ENCODE results near the gene PDPN. TPM values are rescaled to one million over a fixed set of nuclear protein-coding genes. Genes with fewer than 3 reads are reported as not detected.
A peak's percentile ranks its signal among the peaks of the same experiment; 100 is the strongest.

The PDPN gene
- total and polyA plus RNA-seq, 10 donors, result 0.09 to 1.9 (median 0.38) TPM; not detected in 4

- WGBS, 5 donors, result 40 to 57% (median 54%) methylated on average over 4 of the region's 4 CpGs
- Histone ChIP-seq H3K27ac (no peak overlapping the region), H3K4me1 (peaks cover 0 to 42% (median 12%) of the 10 kb centered on the region in 6 donors), H3K27me3 (replicated peaks in 1 of 7) (peaks cover 0 to 28% (median 0%) of the 10 kb centered on the region in 7 donors), H3K9me3 (peaks cover 0 to 11% (median 3%) of the 10 kb centered on the region in 8 donors), H3K36me3 (no peaks in the 10 kb centered on the region), H3K4me3 (no peak overlapping the region)
- TF ChIP-seq POLR2A (IDR thresholded peaks at IDR 0.05) (no peak), CTCF (IDR thresholded peaks at IDR 0.05 in 8 of 11, conservative IDR thresholded peaks at IDR 0.05 in 3 of 11) (no peak), POLR2AphosphoS5 (IDR thresholded peaks at IDR 0.05) (no peak)
- DNase-seq, result no peak
- intact Hi-C loops (cut with DNase I; ENCODE audit: low total_unique reads), result loop anchor here (5.0 kb wide), 1 partner anchor 150 kb away; no protein-coding TSS in a partner anchor
Observed at GRCh38 chr1:13662493-13662892, 78.9 kb downstream of the PDPN start.

- Histone ChIP-seq H3K4me1 (peaks cover 0 to 43% (median 12%) of the 10 kb centered on the region in 6 donors), H3K4me3 (no peak overlapping the region), H3K27ac (no peak overlapping the region), H3K27me3 (replicated peaks in 1 of 7) (peaks cover 0 to 33% (median 0%) of the 10 kb centered on the region in 7 donors), H3K36me3 (no peaks in the 10 kb centered on the region), H3K9me3 (peaks cover 0 to 11% (median 3%) of the 10 kb centered on the region in 8 donors)
- DNase-seq, result no peak
- WGBS, 5 donors, result 44 to 75% (median 57%) methylated on average over 4 of the region's 4 CpGs
- TF ChIP-seq POLR2A (IDR thresholded peaks at IDR 0.05) (no peak), POLR2AphosphoS5 (IDR thresholded peaks at IDR 0.05) (no peak), CTCF (IDR thresholded peaks at IDR 0.05 in 8 of 11, conservative IDR thresholded peaks at IDR 0.05 in 3 of 11) (no peak)
- intact Hi-C loops (cut with DNase I; ENCODE audit: low total_unique reads), result loop anchor here (2.0 to 5.0 kb wide), 2 partner anchors 148 to 297 kb away; no protein-coding TSS in a partner anchor
Observed at GRCh38 chr1:13663969-13664368, 80.3 kb downstream of the PDPN start.

GRCh38 chr1:13664451-13664850 is 80.8 kb downstream of the PDPN start:
- Histone ChIP-seq H3K36me3 (no peaks in the 10 kb centered on the region), H3K4me3 (no peak overlapping the region), H3K27ac (no peak overlapping the region), H3K4me1 (peaks cover 0 to 43% (median 12%) of the 10 kb centered on the region in 6 donors), H3K27me3 (replicated peaks in 1 of 7) (peaks cover 0 to 33% (median 0%) of the 10 kb centered on the region in 7 donors), H3K9me3 (peaks cover 0 to 8% (median 1%) of the 10 kb centered on the region in 8 donors)
- WGBS, 5 donors, result 54 to 90% (median 69%) methylated on average over 1 of the region's 1 CpG
- TF ChIP-seq POLR2AphosphoS5 (IDR thresholded peaks at IDR 0.05), result no peak
- TF ChIP-seq CTCF (IDR thresholded peaks at IDR 0.05 in 8 of 11, conservative IDR thresholded peaks at IDR 0.05 in 3 of 11), result no peak
- no peak for TF ChIP-seq POLR2A (IDR thresholded peaks at IDR 0.05)
- intact Hi-C loops (cut with DNase I; ENCODE audit: low total_unique reads), result loop anchor here (2.0 to 5.0 kb wide), 2 partner anchors 148 to 296 kb away; no protein-coding TSS in a partner anchor
- DNase-seq, result no peak

- DNase-seq, result no peak
- Histone ChIP-seq H3K27ac (peak overlapping the region in 3 of 8 donors; percentile 1 to 22 (median 2)), H3K4me3 (no peak overlapping the region), H3K36me3 (no peaks in the 10 kb centered on the region), H3K9me3 (no peaks in the 10 kb centered on the region), H3K27me3 (replicated peaks in 1 of 7) (peaks cover 0 to 33% (median 0%) of the 10 kb centered on the region in 7 donors), H3K4me1 (peaks cover 0 to 43% (median 12%) of the 10 kb centered on the region in 6 donors)
- WGBS, 5 donors, result 75 to 88% (median 84%) methylated on average over 5 of the region's 5 CpGs
- TF ChIP-seq POLR2AphosphoS5 (IDR thresholded peaks at IDR 0.05) (no peak), POLR2A (IDR thresholded peaks at IDR 0.05) (no peak), CTCF (IDR thresholded peaks at IDR 0.05 in 8 of 11, conservative IDR thresholded peaks at IDR 0.05 in 3 of 11) (no peak)
- intact Hi-C loops (cut with DNase I; ENCODE audit: low total_unique reads), result no loop called here
Observed at GRCh38 chr1:13666317-13666716, 82.7 kb downstream of the PDPN start.
